Measurements from ENCODE around the gene CFAP61. TPM values are rescaled to one million over a fixed set of nuclear protein-coding genes. Genes with fewer than 3 reads are reported as not detected.

CFAP61 gene
- polyA plus RNA-seq, 1 experiment = not detected

- no peaks in the 10 kb centered on the region for H3K9me3 ChIP-seq (ENCODE audit: control insufficient read depth, insufficient read depth, low read length)
- CTCF ChIA-PET = no interaction called here
- no peak overlapping the region for H3K27ac ChIP-seq (ENCODE audit: low read depth, low read length)
- no peak for TF ChIP-seq CTCF (IDR thresholded peaks at IDR 0.05; ENCODE audit: low read depth, low read length)
- no peak for DNase-seq (ENCODE audit: low read depth, low spot score)
- POLR2A ChIA-PET = no interaction called here
- no peak overlapping the region for H3K4me3 ChIP-seq (ENCODE audit: low read depth, low read length)
- peaks cover 12% of the 10 kb centered on the region for H3K27me3 ChIP-seq (ENCODE audit: control insufficient read depth, insufficient read depth, low read length)
Measured at GRCh38 chr20:20063941-20064702, 11.8 kb downstream of the CFAP61 start.

- no peak for TF ChIP-seq CTCF (IDR thresholded peaks at IDR 0.05; ENCODE audit: low read depth, low read length)
- no peak overlapping the region for H3K4me3 ChIP-seq (ENCODE audit: low read depth, low read length)
- ChIA-PET POLR2A (no interaction called here), CTCF (no interaction called here)
- no peak overlapping the region for H3K27ac ChIP-seq (ENCODE audit: low read depth, low read length)
- H3K27me3 ChIP-seq (ENCODE audit: control insufficient read depth, insufficient read depth, low read length) = peaks cover 15% of the 10 kb centered on the region
- H3K9me3 ChIP-seq (ENCODE audit: control insufficient read depth, insufficient read depth, low read length) = no peaks in the 10 kb centered on the region
- DNase-seq (ENCODE audit: low read depth, low spot score) = no peak
Measured at GRCh38 chr20:20065361-20065760, 13.0 kb downstream of the CFAP61 start.

GRCh38 chr20:20070871-20071726, 18.8 kb downstream of the CFAP61 start:
- ChIA-PET POLR2A (no interaction called here), CTCF (no interaction called here)
- TF ChIP-seq CTCF (IDR thresholded peaks at IDR 0.05; ENCODE audit: low read depth, low read length) = no peak
- Histone ChIP-seq H3K27ac (ENCODE audit: low read depth, low read length) (no peak overlapping the region), H3K9me3 (ENCODE audit: control insufficient read depth, insufficient read depth, low read length) (no peaks in the 10 kb centered on the region), H3K27me3 (ENCODE audit: control insufficient read depth, insufficient read depth, low read length) (peaks cover 20% of the 10 kb centered on the region), H3K4me3 (ENCODE audit: low read depth, low read length) (no peak overlapping the region)
- DNase-seq (ENCODE audit: low read depth, low spot score) = no peak

GRCh38 chr20:20073801-20074371, 21.6 kb downstream of the CFAP61 start:
- H3K27me3 ChIP-seq (ENCODE audit: control insufficient read depth, insufficient read depth, low read length) = peaks cover 29% of the 10 kb centered on the region
- CTCF ChIA-PET = interaction anchor here (2.1 to 2.7 kb wide), 2 partner anchors 10 to 520 kb away, joined by 10 read pairs; no protein-coding TSS in a partner anchor
- POLR2A ChIA-PET = interaction anchor here (0.6 kb wide), 1 partner anchor 638 kb away, joined by 4 read pairs; the partner anchor contains the start of gene RALGAPA2
- H3K9me3 ChIP-seq (ENCODE audit: control insufficient read depth, insufficient read depth, low read length) = no peaks in the 10 kb centered on the region
- no peak for TF ChIP-seq CTCF (IDR thresholded peaks at IDR 0.05; ENCODE audit: low read depth, low read length)
- no peak overlapping the region for H3K27ac ChIP-seq (ENCODE audit: low read depth, low read length)
- no peak for DNase-seq (ENCODE audit: low read depth, low spot score)
- no peak overlapping the region for H3K4me3 ChIP-seq (ENCODE audit: low read depth, low read length)

All from AG04450 (cell line).